HG03025 (cell line): ENCODE results near the gene PPP6R1.

Experiments
- ATAC-seq: cut with Tn5 transposase; IDR thresholded peaks from one replicate; pipeline ENCODE4 v1.9.1; 2021; ENCODE audit warnings: mild to moderate bottlenecking, moderate library complexity; ENCODE audit not compliant: unreplicated experiment, low FRiP score

PPP6R1 gene

GRCh38 chr19:55258828-55259539, at the start of gene PPP6R1:
Gene PPP6R1 (minus strand): TSS chr19:55259017. CDS start chr19:55247103, 11,914 bp downstream.
- peak; percentile 64 for ATAC-seq

- no peak for ATAC-seq
Observed at GRCh38 chr19:55308281-55308680, 49.5 kb upstream of the PPP6R1 start.

GRCh38 chr19:55306712-55307111, 47.9 kb upstream of the PPP6R1 start:
- ATAC-seq, result no peak

GRCh38 chr19:55305983-55306562, 47.3 kb upstream of the PPP6R1 start:
- ATAC-seq, result no peak

- ATAC-seq, result no peak
Observed at GRCh38 chr19:55305491-55305890, 46.7 kb upstream of the PPP6R1 start.

GRCh38 chr19:55304980-55305379, 46.2 kb upstream of the PPP6R1 start:
- no peak for ATAC-seq

GRCh38 chr19:55304279-55304978, 45.6 kb upstream of the PPP6R1 start:
- ATAC-seq, result no peak

- ATAC-seq, result no peak
Observed at GRCh38 chr19:55303477-55303876, 44.7 kb upstream of the PPP6R1 start.

- ATAC-seq, result no peak
Observed at GRCh38 chr19:55302318-55302703, 43.5 kb upstream of the PPP6R1 start.

- ATAC-seq, result no peak
Observed at GRCh38 chr19:55301459-55302317, 42.9 kb upstream of the PPP6R1 start.

GRCh38 chr19:55300886-55301458, 42.2 kb upstream of the PPP6R1 start:
- ATAC-seq, result no peak

GRCh38 chr19:55299991-55300390, 41.2 kb upstream of the PPP6R1 start:
- no peak for ATAC-seq

GRCh38 chr19:55297267-55297666, 38.5 kb upstream of the PPP6R1 start:
- ATAC-seq, result no peak

GRCh38 chr19:55289117-55289796, 30.4 kb upstream of the PPP6R1 start:
- no peak for ATAC-seq

- no peak for ATAC-seq
Observed at GRCh38 chr19:55287361-55288079, 28.7 kb upstream of the PPP6R1 start.

- ATAC-seq, result no peak
Observed at GRCh38 chr19:55285229-55285890, 26.5 kb upstream of the PPP6R1 start.

- no peak for ATAC-seq
Observed at GRCh38 chr19:55284405-55285058, 25.7 kb upstream of the PPP6R1 start.
